C4-2B (cell line): ENCODE results near the gene NF1.

ENCODE experiments used
- CTCF ChIP-seq: fragments of 450-650 bp; conservative IDR thresholded peaks from 2 replicates; pipeline ENCODE4 v1.5.1; 2017; ENCODE audit warnings: mild to moderate bottlenecking
- ZFX ChIP-seq: fragments of 450-650 bp; IDR thresholded peaks from 2 replicates; pipeline ENCODE4 v1.6.1; 2017

DNA sequence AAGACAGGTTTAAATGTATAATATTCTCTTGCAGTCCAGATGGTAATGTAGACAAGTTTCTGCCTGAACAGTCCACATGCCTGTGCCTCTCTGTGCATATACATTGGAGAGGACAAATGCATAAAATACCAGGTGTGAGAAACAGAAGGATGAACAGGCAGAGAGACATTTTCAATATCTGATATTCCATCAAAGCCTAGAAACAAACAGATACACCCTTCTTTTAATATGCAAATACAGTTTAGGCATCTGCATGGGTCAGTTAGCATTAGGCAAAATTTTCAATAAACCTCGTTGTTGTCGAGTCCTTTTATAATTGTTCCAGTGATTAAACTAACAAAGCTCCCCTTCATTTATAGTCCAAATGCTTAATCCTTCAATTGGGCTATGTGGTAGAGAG is 201.4 kb downstream of the NF1 start:
- TF ChIP-seq CTCF, result no peak
- no peak for TF ChIP-seq ZFX
